Measurements from ENCODE around the gene ADGRV1.
"Not testable (repeated sequence)": the region's sequence is repeated elsewhere in the genome, so short reads cannot be mapped to it uniquely, and the experiment has no call there.

The ADGRV1 gene

DNA sequence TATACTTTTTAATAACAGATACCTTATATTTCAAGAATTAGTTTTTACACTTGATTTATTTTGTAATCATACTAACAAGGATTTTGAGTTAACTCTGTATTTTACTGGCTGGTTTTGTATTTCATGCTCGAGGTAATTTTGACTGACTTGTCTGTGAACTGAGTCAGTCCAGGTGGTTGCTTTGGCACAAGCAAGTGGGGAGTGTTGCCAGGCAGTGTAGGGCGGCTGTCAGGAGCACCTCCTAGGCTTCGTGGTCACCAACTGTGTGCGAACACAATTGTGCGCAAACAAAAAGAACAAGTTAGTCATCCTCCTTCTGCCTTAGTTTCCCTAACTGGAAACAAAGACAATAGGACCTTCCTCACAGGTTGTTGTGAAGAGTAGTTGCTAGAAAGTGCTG is 286.3 kb downstream of the ADGRV1 start:
- no peak for DNase-seq
- in situ Hi-C loops (cut with MboI; ENCODE audit: low pct_unique_long_range_greater_than_20kb, low sequenced_read_pairs), result no loop called here

DNA sequence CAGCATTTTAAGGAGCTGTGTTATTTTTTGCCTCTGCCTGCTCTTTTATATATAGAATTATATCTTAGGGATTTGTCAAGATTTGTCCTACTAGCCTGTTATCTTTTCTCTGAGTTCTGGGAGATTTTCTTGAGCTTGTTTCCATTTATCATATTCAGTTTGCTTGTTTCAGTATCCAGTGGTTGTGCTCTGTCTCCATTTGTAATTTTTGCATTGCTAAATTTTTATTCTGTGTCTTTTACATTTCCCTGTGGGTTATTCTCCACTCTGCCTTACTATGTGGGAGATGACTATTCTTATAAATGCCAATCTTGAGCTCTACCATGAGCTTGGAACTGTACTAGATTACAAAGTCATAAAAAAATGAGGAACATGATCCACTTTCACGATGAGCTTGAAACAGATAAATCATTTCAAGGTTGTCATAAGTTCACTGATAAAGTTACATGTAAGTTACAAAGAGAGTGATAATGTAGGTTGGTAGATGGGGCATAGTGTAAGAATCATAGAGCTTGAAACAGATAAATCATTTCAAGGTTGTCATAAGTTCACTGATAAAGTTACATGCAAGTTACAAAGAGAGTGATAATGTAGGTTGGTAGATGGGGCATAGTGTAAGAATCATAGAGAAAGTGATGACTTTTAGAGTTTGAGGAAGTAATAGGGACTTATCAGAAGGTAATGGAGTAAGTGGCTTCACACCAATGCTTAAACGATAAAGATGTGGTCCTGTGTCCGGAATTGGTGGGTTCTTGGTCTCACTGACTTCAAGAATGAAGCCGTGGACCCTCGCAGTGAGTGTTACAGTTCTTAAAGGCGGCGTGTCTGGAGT is 287.3 kb downstream of the ADGRV1 start:
- in situ Hi-C loops (cut with MboI; ENCODE audit: low pct_unique_long_range_greater_than_20kb, low sequenced_read_pairs), result no loop called here
- peak; percentile 14 for DNase-seq

DNA sequence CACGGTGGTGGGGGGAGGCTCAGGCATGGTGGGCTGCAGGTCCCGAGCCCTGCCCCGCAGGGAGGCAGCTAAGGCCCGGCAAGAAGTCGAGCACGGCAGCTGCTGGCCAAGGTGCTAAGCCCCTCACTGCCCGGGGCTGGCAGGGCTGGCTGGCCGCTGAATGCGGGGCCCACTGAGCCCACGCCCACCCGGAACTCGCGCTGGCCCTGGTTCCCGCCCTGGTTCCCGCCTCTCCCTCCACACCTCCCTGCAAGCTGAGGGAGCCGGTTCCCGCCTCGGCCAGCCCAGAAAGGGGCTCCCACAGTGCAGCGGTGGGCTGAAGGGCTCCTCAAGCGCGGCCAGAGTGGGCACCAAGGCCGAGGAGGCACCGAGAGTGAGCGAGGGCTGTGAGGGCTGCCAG is 289.0 kb downstream of the ADGRV1 start:
- not testable (repeated sequence) for DNase-seq

DNA sequence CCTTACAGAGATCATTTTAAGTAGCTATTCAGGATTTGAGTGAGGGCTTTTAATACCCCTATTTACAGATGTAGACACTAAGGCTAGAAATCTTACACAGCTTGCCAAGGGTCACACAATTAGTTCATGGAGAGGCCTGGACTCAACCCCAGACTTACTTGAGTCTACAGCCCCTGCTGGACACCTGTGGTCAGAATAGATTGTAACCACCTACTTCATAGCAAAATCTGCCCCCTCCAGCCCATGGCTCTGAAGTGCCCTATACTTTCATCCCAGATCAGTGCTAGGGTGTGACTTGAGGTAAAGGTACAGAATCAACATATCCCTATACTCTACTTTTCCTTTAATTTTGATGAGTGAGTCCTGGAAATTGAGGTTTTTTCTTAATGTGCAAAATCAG is 291.3 kb downstream of the ADGRV1 start:
- DNase-seq, result no peak
- in situ Hi-C loops (cut with MboI; ENCODE audit: low pct_unique_long_range_greater_than_20kb, low sequenced_read_pairs), result loop anchor here (25.0 kb wide), 1 partner anchor 562 kb away; no protein-coding TSS in a partner anchor

More for the DNA sequence above, 289.0 kb downstream of the ADGRV1 start:
- in situ Hi-C loops (cut with MboI; ENCODE audit: low pct_unique_long_range_greater_than_20kb, low sequenced_read_pairs), result not testable (repeated sequence)

DNA sequence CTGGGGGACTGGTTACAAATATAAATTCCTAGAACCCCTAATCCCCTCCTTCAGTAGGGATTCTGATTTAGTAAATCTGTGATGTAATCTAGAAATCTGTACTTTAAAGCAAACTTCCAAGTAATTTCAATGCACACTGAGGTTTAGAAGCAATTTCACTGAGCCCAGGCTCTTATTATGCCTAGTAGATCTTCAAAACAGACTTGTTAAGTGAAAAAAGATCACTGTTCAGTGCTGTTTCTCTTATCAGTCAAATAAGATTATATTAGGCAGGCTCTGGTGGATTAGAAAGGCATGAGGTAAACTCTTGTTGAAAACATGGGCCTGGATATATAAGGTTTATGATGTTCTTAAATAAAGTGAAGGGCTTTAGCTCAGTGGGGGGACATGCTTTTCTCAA is 293.9 kb downstream of the ADGRV1 start:
- no peak for DNase-seq
- in situ Hi-C loops (cut with MboI; ENCODE audit: low pct_unique_long_range_greater_than_20kb, low sequenced_read_pairs), result loop anchor here (25.0 kb wide), 1 partner anchor 560 kb away; no protein-coding TSS in a partner anchor

DNA sequence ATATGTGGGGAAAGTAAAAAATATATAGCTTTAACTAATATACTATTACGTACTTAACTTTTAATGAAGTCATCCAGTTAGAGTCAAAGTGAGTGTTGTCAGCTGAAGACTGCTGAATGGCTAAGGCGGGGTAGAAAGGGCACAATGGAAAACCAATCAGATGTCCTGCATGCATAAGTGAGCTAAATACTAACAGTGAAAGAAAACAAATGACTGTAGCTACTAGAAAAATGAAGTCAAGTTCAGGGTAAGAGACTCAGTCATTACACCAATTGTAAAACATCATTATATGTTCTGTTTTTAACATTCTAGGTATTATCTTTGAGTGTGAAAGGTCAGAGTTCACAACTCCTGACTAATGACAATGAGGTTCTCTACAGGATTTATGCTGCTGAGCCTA is 295.2 kb downstream of the ADGRV1 start:
- DNase-seq, result no peak
- in situ Hi-C loops (cut with MboI; ENCODE audit: low pct_unique_long_range_greater_than_20kb, low sequenced_read_pairs), result loop anchor here (25.0 kb wide), 1 partner anchor 559 kb away; no protein-coding TSS in a partner anchor

DNA sequence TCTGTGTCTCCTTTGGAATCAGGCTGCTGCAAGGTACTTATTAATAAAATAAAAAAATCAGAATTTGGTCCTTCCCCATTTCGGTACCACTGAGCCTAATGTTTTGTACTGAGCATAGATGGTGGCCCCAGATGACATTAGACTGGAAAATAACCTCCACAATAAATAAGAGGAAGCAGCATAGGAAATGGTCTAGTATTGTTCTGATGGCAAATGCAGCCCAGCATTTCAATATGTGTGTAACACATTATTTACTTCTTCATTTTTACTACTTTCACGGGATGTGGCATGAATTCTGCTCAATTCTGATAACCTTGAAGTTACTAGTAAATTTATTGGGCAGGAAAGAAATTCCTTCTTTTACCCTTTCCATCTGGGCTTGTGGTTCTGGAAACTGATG is 295.6 kb downstream of the ADGRV1 start:
- in situ Hi-C loops (cut with MboI; ENCODE audit: low pct_unique_long_range_greater_than_20kb, low sequenced_read_pairs), result loop anchor here (25.0 kb wide), 1 partner anchor 558 kb away; no protein-coding TSS in a partner anchor

DNA sequence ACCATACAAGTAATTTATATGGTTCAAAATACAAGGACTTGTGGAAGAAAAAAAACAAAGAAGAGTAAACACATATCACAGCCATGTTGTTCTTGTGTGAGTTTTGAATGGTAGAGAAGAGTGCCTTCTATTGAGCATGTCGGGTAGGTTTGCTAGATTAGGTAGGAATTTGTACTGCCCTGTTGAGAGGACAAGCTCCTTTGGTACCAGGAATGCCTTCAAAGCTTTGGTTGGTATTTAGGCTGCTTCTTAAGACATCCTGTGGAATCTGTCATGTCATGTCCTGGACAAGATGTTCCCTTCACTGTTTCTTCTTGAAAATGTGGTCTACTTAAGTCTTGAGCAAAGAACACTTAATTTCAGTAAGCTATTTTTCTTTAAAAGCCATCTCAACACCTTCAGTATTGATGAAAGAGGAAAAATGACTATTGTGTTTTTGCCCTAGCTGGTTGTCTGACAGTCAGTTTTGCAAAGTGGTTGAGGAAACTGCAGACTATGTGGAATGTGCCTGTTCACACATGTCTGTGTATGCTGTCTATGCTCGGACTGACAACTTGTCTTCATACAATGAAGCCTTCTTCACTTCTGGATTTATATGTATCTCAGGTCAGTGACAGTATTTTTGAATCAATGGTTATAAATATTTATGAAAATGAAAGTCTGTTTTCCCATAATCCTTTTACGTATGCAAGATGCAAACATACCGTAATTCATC is 296.9 kb downstream of the ADGRV1 start:
- in situ Hi-C loops (cut with MboI; ENCODE audit: low pct_unique_long_range_greater_than_20kb, low sequenced_read_pairs), result loop anchor here (25.0 kb wide), 1 partner anchor 557 kb away; no protein-coding TSS in a partner anchor
- DNase-seq, result no peak

More for the DNA sequence above, 295.6 kb downstream of the ADGRV1 start:
- peak; percentile 21 for DNase-seq

DNA sequence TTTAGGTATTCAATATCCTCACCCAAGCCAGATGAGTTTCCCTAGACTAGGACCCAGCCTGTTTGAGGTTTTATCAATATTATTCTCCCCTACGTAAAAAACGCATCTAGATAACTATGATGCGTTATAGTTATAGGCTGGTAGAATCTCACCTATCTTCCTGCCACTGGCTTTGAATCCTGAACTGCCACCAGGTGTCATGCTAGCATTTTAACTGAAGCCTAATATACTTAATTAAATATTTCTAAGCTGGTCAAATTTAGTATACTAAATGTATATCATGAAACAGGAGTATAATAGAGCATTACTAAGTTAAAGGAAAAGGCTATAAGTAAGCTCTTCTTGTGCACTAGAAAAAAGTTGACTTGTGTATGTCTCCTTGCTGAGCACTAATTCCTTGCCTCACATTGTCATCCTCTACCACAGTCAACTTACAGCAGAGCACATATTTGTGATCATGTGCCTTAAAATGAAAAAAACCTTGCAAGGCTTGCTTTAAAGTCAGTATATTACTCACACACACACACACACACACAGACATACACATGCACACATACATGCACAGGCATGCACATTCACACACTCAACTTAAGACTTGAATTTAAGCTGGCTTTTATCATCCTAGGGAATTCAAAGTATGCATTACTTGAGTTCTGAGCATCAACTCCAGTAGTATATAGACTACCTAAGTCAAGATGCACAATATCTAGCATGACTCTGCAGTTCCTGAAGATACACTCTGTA is 303.4 kb downstream of the ADGRV1 start:
- in situ Hi-C loops (cut with MboI; ENCODE audit: low pct_unique_long_range_greater_than_20kb, low sequenced_read_pairs), result loop anchor here (25.0 kb wide), 1 partner anchor 550 kb away; no protein-coding TSS in a partner anchor

DNA sequence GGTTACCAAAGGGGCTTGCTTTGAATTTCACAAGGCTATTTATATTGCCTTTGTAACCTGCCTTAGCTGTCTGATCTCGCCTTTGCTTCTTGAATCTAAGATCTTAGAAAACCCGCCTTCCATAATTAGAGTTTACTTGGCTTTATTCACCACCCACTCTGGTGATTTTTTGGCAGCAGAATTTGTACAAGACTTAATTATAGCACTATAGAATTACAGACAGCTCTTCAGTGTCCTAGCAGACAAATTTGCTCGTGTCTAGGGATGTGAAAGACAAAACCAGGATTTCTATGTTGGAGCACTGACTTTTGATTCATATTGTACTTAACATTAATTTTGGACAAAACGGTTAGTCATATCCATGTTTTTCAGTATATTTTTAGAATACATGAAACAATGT is 306.6 kb downstream of the ADGRV1 start:
- DNase-seq, result no peak

More for the DNA sequence above, 303.4 kb downstream of the ADGRV1 start:
- DNase-seq, result no peak

DNA sequence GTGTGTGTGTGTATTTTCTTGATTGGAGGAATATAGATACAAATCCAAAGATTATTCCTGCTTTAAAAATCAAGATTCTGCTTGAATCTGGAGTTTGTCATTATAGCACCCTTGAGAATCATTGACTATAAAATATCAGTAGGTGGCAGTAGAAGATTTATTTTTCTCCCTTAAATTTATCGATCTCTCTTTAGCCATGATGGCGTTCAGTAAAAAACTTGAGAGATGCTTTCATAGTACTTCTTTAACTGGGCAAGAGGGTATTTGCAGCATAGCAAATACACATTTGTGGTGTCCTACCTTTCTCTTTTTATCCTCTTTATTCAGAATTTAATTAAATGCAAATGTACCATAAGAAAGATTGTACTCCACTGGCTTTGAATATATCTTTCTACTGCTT is 307.7 kb downstream of the ADGRV1 start:
- peak; percentile 73 for DNase-seq
- in situ Hi-C loops (cut with MboI; ENCODE audit: low pct_unique_long_range_greater_than_20kb, low sequenced_read_pairs), result loop anchor here (25.0 kb wide), 1 partner anchor 546 kb away; no protein-coding TSS in a partner anchor

More for the DNA sequence above, 306.6 kb downstream of the ADGRV1 start:
- in situ Hi-C loops (cut with MboI; ENCODE audit: low pct_unique_long_range_greater_than_20kb, low sequenced_read_pairs), result loop anchor here (25.0 kb wide), 1 partner anchor 547 kb away; no protein-coding TSS in a partner anchor

DNA sequence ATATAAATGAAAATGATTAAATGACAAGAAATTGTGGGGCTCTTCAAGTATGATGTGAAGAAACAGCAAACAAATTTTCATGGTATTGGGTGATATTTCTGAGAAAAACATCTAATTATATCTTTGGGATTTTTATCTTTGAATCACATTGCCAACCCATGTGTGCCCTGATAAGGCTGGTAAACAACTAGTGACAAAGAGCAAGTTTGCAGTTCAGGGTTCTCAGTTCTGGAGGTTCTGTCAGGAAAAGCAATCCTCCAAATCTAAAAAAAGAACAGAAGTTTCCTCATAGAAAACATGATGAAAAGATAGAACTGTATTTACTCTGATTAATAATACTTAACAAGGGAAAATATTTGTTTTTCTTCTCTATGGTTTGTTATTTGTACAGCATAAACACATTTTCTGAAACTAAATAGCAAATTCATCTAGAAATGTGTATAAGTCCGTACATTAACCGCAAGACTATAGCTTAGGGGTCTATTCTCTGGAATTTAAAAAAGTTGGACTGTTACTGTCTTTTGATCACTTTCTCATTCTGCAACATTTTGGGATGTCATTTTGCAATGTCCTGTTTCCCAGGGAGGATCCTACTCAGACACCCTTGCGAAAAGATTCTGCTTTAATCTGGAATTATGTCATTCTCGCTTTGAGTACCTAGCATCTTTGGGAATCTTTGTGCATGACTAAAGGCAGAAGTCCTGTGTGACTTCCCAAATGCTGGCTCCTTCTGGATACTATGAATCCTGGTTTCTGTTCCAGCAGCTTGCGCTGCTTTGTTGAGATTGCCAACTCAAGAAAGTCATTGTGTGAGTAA is 308.5 kb downstream of the ADGRV1 start:
- in situ Hi-C loops (cut with MboI; ENCODE audit: low pct_unique_long_range_greater_than_20kb, low sequenced_read_pairs), result loop anchor here (25.0 kb wide), 1 partner anchor 545 kb away; no protein-coding TSS in a partner anchor

DNA sequence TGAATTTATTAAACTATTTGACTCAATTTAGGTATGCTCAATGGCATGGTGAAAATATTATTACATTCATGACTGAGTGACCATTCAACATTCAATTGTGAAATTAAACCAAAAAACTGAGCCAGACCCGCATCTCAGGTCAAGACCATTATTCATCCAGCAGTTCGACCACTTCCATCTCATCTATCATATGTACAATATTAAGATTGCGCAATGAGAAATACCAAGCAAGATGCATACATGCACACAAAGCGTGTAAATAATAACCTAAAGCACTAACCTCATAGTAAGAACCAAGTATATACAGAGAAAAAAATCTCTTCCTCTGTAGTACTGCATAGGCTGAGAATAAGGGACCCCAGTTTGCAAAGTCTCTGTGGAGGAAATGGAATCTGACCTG is 310.2 kb downstream of the ADGRV1 start:
- in situ Hi-C loops (cut with MboI; ENCODE audit: low pct_unique_long_range_greater_than_20kb, low sequenced_read_pairs), result loop anchor here (25.0 kb wide), 1 partner anchor 544 kb away; no protein-coding TSS in a partner anchor
- DNase-seq, result no peak

More for the DNA sequence above, 308.5 kb downstream of the ADGRV1 start:
- DNase-seq, result no peak

DNA sequence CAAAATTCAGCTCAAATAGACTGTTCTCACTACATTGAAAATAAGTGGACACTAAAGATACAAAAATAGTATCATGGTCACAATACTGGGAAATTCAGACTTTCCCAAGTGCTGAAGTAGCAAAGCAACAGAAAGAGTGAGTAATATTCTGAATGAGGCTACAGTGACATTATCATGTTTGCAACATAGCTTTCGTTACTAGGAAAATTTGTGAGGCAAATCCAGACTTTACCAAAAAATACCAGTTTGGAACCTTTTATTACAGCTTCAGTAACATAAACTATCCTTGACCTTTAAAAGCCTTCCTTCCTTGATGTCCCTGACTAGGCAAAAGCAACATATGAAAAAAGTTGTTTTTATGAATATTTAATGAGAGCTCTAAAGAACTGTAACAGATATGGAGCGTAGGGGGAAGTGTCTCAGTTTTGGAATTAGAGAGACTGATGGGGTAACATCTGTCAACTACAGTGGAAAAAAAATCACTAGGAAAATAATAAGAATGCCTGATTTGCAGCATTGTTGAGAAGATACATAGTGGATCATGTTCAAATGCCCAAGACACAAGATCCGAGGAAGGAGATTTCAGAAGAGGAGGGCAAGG is 312.9 kb downstream of the ADGRV1 start:
- in situ Hi-C loops (cut with MboI; ENCODE audit: low pct_unique_long_range_greater_than_20kb, low sequenced_read_pairs), result loop anchor here (25.0 kb wide), 1 partner anchor 541 kb away; no protein-coding TSS in a partner anchor
- DNase-seq, result no peak

DNA sequence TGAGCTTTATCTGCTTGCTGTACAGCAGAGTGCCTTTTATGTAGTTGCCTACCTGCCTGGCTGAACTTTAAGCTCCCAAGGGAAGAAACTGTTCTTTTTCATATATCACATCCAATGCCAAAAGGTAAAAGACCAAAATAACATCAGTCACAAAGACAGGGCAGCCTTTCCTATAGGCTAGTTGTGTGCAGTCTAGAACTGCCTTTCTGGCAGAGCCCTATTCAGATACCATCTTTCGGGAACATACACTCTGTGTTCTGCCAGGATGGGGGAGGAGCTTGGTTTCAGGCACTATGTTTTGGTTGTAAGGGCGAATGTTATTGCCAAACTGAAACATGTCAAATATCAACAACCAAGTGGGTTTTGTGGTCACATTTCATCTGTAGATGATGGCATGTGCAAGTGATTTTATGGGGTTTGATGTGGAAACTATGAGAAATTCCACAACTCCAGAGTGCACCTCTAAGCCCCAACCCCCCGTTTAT is 314.5 kb downstream of the ADGRV1 start:
- in situ Hi-C loops (cut with MboI; ENCODE audit: low pct_unique_long_range_greater_than_20kb, low sequenced_read_pairs), result loop anchor here (25.0 kb wide), 1 partner anchor 539 kb away; no protein-coding TSS in a partner anchor
- DNase-seq, result no peak

DNA sequence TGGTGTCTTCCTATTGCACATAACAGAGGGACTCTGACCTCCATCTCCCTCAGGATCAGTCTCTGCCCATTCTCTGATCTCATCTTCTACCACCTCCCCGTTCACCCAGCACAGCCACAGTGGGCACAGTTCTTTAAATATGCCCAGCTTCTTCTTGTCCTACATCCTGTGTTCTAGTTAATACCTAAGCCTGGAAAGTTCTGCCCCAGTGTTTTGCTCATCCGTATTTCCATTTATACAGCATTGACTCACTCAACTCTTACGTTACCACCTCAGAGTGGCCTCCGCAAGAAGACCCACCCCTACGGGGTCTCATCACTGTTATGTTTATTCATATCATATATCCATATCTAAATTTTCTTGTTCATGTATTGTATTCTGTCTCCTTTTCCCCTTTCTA is 315.5 kb downstream of the ADGRV1 start:
- no peak for DNase-seq
- in situ Hi-C loops (cut with MboI; ENCODE audit: low pct_unique_long_range_greater_than_20kb, low sequenced_read_pairs), result loop anchor here (25.0 kb wide), 1 partner anchor 538 kb away; no protein-coding TSS in a partner anchor

DNA sequence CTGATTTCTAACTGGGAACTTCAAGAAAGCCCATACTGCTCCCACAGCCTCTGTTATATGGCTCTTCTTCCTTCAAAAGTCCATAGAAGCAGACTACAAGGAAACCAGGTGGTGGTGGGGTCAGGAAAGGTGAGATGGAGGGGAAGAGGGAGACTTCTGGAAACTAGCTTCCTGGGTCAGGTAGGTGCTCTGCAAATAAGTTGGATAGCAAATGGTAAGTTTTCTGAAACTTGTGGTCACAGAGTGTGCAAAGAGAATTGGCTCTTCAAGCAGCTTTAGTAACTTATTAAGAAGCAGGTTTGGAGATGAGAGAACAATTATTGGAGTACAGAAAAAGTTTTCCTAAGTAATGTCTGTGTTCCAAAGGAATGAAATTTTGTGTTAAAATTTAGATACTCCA is 316.9 kb downstream of the ADGRV1 start:
- no peak for DNase-seq
- in situ Hi-C loops (cut with MboI; ENCODE audit: low pct_unique_long_range_greater_than_20kb, low sequenced_read_pairs), result no loop called here
